8988T (cell line): ENCODE results near the gene MGAT5B.

Experiments
- DNase-seq: peaks from one replicate; pipeline ENCODE4 v3.0.0; 2011

The MGAT5B gene

GRCh38 chr17:76987486-76988093 lies 119.4 kb downstream of the MGAT5B start:
- no peak for DNase-seq

- no peak for DNase-seq
Measured at GRCh38 chr17:76988796-76989195, 120.6 kb downstream of the MGAT5B start.

- DNase-seq, result no peak
Measured at GRCh38 chr17:76989519-76989918, 121.3 kb downstream of the MGAT5B start.

- DNase-seq, result no peak
Measured at GRCh38 chr17:76992891-76993290, 124.7 kb downstream of the MGAT5B start.

GRCh38 chr17:76993651-76994050 lies 125.4 kb downstream of the MGAT5B start:
- no peak for DNase-seq

- no peak for DNase-seq
Measured at GRCh38 chr17:76994237-76994637, 126.0 kb downstream of the MGAT5B start.

- no peak for DNase-seq
Measured at GRCh38 chr17:76995387-76996105, 127.3 kb downstream of the MGAT5B start.

GRCh38 chr17:76996741-76997694 lies 128.8 kb downstream of the MGAT5B start:
- no peak for DNase-seq

- DNase-seq, result no peak
Measured at GRCh38 chr17:76997981-76998531, 129.9 kb downstream of the MGAT5B start.

GRCh38 chr17:76998839-76999238 lies 130.6 kb downstream of the MGAT5B start:
- DNase-seq, result no peak
